Left lung (tissue), 10 donors: ENCODE data around the gene RAD21L1. TPM values are rescaled to one million over a fixed set of nuclear protein-coding genes. Genes with fewer than 3 reads are reported as not detected.

Experiments used
- ATAC-seq: fragments of 200-7000 bp; cut with Tn5 transposase; one replicate; pipeline ENCODE4 v1.9.1; 2020; ENCODE audit warnings: moderate library complexity
- DNase-seq, 4 donors: peaks; one replicate each; pipeline ENCODE4 v3.0.0-alpha.2; 2013 to 2020
- H3K27ac ChIP-seq, 2 donors: fragments of 200-600 bp; sonication (generic) in 1 of 2; one replicate each; pipeline versions ENCODE4 v1.5.0 to v1.8.0; 2020 to 2021
- H3K27me3 ChIP-seq, 2 donors: fragments of 200-600 bp; sonication (generic) in 1 of 2; one replicate each; pipeline versions ENCODE4 v1.5.0 to v1.8.0; 2020 to 2021
- H3K36me3 ChIP-seq, 2 donors: fragments of 200-600 bp; sonication (generic) in 1 of 2; one replicate each; pipeline versions ENCODE4 v1.5.0 to v1.8.0; 2020 to 2021
- H3K4me1 ChIP-seq, 2 donors: fragments of 200-600 bp; one replicate each; pipeline ENCODE4 v1.8.0; 2021
- H3K4me3 ChIP-seq, 2 donors: fragments of 200-600 bp; sonication (generic) in 1 of 2; one replicate each; pipeline versions ENCODE4 v1.5.0 to v1.8.0; 2020 to 2021; ENCODE audit warnings: mild to moderate bottlenecking in 1 of 2
- H3K9me3 ChIP-seq, 2 donors: fragments of 200-600 bp; sonication (generic) in 1 of 2; one replicate each; pipeline versions ENCODE4 v1.5.0 to v1.8.0; 2020 to 2021
- CTCF ChIP-seq, 2 donors: fragments of 200-600 bp; sonication (generic) in 1 of 2; IDR thresholded peaks; one replicate each; pipeline versions ENCODE4 v1.5.0 to v1.8.0; 2021; ENCODE audit warnings: antibody characterized with exemption in 2 of 2
- intact Hi-C, 2 donors: fragments of 100-400 bp; cut with DNase I; formaldehyde crosslinking; loops; one replicate each; pipeline versions ENCODE4 v1.11.2 to v1.14.2; 2022
- polyA plus RNA-seq, 6 donors: library from polyadenylated mRNA; unstranded; fragments of 120-200 nt; gene quantifications; one replicate each; pipeline ENCODE4 v1.2.1, GENCODE V29; 2013; ENCODE audit not compliant: insufficient read length in 6 of 6
- total RNA-seq, 2 donors: library from RNA; stranded (reverse); fragmentation: NEBNext Ultra II Directional; extraction: Animal tissue kit (Norgen Biotek cat#: 25700); gene quantifications; one replicate each; pipeline ENCODE4 v1.2.1, GENCODE V29; 2021
- donor health status: DM: no; HTN: yes; CAD: no.
- donor health status: DM: no; HTN: no; CAD: no.

RAD21L1 gene
- total and polyA plus RNA-seq, 8 donors, result not detected

GRCh38 chr20:1295276-1295930 lies 69.6 kb downstream of the RAD21L1 start:
- no peak for TF ChIP-seq CTCF (IDR thresholded peaks at IDR 0.05)
- no peak for ATAC-seq
- no peaks in the 10 kb centered on the region for H3K9me3 ChIP-seq
- H3K27me3 ChIP-seq, result no peaks in the 10 kb centered on the region
- peaks cover 0 to 3% of the 10 kb centered on the region in 2 donors for H3K4me1 ChIP-seq
- DNase-seq, result no peak
- no peak overlapping the region for H3K4me3 ChIP-seq
- intact Hi-C loops, result no loop called here
- no peak overlapping the region for H3K27ac ChIP-seq
- peaks cover 0 to 3% of the 10 kb centered on the region in 2 donors for H3K36me3 ChIP-seq

GRCh38 chr20:1296117-1296610 lies 70.3 kb downstream of the RAD21L1 start:
- H3K27ac ChIP-seq, result no peak overlapping the region
- no peak for ATAC-seq
- DNase-seq, result no peak
- H3K4me1 ChIP-seq, result peaks cover 0 to 3% of the 10 kb centered on the region in 2 donors
- no peak for TF ChIP-seq CTCF (IDR thresholded peaks at IDR 0.05)
- H3K27me3 ChIP-seq, result no peaks in the 10 kb centered on the region
- intact Hi-C loops, result no loop called here
- H3K9me3 ChIP-seq, result no peaks in the 10 kb centered on the region
- no peak overlapping the region for H3K4me3 ChIP-seq
- H3K36me3 ChIP-seq, result peaks cover 0 to 3% of the 10 kb centered on the region in 2 donors

DNA sequence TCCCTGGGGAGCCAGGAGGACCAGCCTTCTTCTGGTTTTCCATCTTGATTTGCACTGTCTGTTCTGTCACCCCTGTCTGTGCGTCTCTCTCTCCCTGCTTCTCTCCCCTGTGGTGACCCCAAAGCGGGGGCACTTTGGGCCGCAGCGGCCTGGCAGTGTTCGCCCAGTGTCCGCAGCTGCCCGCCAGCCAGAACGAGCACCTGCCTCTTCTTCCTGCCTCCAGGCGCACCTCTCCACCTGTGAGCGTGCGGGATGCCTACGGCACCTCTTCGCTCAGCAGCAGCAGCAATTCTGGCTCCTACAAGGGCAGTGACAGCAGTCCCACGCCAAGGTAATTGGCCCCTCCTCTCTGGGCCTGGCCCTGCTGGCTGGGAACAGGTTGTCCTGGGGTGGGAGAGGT lies 71.1 kb downstream of the RAD21L1 start:
- H3K27me3 ChIP-seq, result no peaks in the 10 kb centered on the region
- TF ChIP-seq CTCF (IDR thresholded peaks at IDR 0.05), result no peak
- H3K4me1 ChIP-seq, result peaks cover 0 to 3% of the 10 kb centered on the region in 2 donors
- DNase-seq (no peak), ATAC-seq (no peak)
- no peak overlapping the region for H3K27ac ChIP-seq
- no peak overlapping the region for H3K4me3 ChIP-seq
- peaks cover 0 to 3% of the 10 kb centered on the region in 2 donors for H3K36me3 ChIP-seq
- H3K9me3 ChIP-seq, result no peaks in the 10 kb centered on the region
- intact Hi-C loops, result no loop called here

GRCh38 chr20:1297486-1297885 lies 71.6 kb downstream of the RAD21L1 start:
- H3K9me3 ChIP-seq, result no peaks in the 10 kb centered on the region
- intact Hi-C loops, result no loop called here
- TF ChIP-seq CTCF (IDR thresholded peaks at IDR 0.05), result no peak
- DNase-seq, result no peak
- H3K27me3 ChIP-seq, result no peaks in the 10 kb centered on the region
- no peak for ATAC-seq
- peaks cover 0 to 3% of the 10 kb centered on the region in 2 donors for H3K36me3 ChIP-seq
- no peak overlapping the region for H3K4me3 ChIP-seq
- peaks cover 0 to 3% of the 10 kb centered on the region in 2 donors for H3K4me1 ChIP-seq
- no peak overlapping the region for H3K27ac ChIP-seq

- intact Hi-C loops, result no loop called here
- peaks cover 0 to 3% of the 10 kb centered on the region in 2 donors for H3K36me3 ChIP-seq
- DNase-seq (no peak), ATAC-seq (no peak)
- TF ChIP-seq CTCF (IDR thresholded peaks at IDR 0.05), result no peak
- peaks cover 0 to 3% of the 10 kb centered on the region in 2 donors for H3K4me1 ChIP-seq
- no peak overlapping the region for H3K27ac ChIP-seq
- no peaks in the 10 kb centered on the region for H3K9me3 ChIP-seq
- no peak overlapping the region for H3K4me3 ChIP-seq
- H3K27me3 ChIP-seq, result no peaks in the 10 kb centered on the region
Measured at GRCh38 chr20:1298166-1298565, 72.3 kb downstream of the RAD21L1 start.
